ENCODE results near the gene GLDC.
"Not testable (repeated sequence)": the region's sequence is repeated elsewhere in the genome, so short reads cannot be mapped to it uniquely, and the experiment has no call there.

Gene GLDC

DNA sequence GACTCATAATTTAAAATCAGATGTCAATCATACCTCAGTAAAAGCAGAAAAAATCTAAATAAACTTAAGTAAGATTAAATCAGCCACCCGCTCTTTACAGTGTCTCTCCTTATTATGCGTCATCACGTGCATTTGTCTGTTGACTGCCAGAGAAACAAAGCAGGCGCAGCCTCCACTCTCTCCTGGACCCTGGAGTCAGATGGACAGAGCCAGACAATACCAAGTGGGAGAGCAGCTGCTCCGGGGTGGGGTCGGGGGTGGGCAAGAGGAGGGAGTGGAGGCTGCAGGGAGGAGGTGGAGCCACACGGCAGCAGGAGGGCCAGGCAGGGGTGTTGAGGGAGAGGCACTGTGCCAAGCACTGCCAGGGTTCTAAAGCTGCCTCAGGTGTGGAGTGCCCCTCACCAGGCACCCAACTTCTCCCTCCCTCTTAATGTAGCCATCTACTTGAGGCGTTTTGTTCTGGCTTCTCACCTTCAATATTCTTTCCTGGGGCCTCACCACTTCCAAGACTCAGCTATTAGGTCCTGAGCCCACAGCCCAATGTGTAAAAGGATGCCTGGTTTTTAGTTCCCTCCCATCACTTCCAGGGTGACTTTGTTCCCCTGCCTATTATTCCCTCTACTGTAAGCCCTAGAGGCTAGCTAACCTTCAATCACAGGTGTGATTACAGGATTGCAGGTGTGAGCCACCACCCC lies 96.3 kb downstream of the GLDC start:
- no peak for DNase-seq (ENCODE audit: low read depth)
- no peak overlapping the region for H3K4me3 ChIP-seq (ENCODE audit: low read length)
- TF ChIP-seq, protein P1, sequence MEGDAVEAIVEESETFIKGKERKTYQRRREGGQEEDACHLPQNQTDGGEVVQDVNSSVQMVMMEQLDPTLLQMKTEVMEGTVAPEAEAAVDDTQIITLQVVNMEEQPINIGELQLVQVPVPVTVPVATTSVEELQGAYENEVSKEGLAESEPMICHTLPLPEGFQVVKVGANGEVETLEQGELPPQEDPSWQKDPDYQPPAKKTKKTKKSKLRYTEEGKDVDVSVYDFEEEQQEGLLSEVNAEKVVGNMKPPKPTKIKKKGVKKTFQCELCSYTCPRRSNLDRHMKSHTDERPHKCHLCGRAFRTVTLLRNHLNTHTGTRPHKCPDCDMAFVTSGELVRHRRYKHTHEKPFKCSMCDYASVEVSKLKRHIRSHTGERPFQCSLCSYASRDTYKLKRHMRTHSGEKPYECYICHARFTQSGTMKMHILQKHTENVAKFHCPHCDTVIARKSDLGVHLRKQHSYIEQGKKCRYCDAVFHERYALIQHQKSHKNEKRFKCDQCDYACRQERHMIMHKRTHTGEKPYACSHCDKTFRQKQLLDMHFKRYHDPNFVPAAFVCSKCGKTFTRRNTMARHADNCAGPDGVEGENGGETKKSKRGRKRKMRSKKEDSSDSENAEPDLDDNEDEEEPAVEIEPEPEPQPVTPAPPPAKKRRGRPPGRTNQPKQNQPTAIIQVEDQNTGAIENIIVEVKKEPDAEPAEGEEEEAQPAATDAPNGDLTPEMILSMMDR (conservative IDR thresholded peaks at IDR 0.05; ENCODE audit: low read length), result no peak

DNA sequence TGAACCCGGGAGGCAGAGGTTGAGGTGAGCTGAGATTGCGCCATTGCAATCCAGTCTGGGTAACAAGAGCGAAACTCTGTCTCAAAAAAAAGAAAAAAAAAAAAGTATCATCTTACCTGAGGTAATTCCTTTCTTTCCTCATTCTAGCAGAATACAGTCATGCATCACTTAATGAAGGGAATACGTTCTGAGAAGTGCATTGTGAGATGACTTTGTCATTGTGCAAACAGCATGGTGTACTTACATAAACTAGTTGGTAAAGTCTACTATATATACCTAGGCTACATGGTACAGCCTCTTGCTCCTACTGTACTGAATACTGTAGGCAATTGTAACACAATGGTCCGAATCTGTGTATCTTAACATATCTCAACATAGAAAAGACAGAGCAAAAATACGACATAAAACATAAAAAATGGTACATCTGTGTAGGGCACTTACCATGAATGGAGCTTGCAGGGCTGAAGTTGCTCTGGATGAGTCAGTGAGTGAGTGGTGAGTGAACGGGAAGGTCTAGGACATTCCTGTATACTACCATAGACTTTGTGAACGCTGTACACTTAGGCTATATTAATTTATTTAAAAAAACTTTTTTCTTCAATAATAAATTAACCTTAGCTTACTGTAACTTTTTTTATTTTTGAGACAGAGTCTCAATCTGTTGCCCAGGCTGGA lies 100.4 kb downstream of the GLDC start:
- no peak overlapping the region for H3K4me3 ChIP-seq (ENCODE audit: low read length)
- TF ChIP-seq, protein P1 (conservative IDR thresholded peaks at IDR 0.05; ENCODE audit: low read length), result no peak
- DNase-seq (ENCODE audit: low read depth), result no peak

DNA sequence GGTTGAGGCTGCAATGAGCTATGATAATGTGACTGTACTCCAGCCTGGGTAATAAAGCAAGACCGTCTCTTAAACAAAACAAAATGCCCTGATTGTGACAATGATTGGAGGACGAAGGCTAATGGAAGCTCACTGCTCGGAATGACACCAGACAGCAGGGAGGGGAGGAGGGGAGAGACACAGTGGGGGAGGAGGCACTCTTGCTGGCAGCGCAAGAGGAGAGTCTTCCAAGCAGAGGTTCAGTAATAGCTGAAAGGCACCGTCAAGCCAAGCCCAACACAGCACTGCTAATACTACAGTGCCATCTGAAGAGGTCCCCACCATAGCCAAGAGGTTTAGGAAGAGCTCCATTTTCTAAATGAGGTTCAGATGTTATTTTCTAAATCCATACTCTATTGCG lies 102.3 kb downstream of the GLDC start:
- TF ChIP-seq, protein P1 (conservative IDR thresholded peaks at IDR 0.05; ENCODE audit: low read length), result no peak
- H3K4me3 ChIP-seq (ENCODE audit: low read length), result no peak overlapping the region
- DNase-seq (ENCODE audit: low read depth), result no peak

DNA sequence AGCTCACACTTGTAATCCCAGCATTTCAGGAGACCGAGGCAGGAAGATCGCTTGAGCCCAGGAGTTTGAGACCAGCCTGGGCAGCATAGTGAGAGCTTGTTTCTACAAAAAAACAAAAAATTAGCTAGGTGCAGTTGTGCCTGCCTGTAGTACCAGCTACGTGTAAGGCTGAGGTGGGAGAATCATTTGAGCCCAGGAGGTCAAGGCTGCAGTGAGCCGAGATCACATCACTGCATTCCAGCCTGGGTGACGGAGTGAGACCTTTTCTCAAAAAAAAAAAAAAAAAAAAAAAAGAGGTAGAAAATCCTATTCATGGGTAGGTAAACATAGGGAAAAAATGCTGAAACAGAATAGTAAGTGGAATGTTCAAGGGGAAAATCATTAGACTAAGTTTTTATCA lies 102.9 kb downstream of the GLDC start:
- not testable (repeated sequence) for DNase-seq (ENCODE audit: low read depth); H3K4me3 ChIP-seq (ENCODE audit: low read length)

DNA sequence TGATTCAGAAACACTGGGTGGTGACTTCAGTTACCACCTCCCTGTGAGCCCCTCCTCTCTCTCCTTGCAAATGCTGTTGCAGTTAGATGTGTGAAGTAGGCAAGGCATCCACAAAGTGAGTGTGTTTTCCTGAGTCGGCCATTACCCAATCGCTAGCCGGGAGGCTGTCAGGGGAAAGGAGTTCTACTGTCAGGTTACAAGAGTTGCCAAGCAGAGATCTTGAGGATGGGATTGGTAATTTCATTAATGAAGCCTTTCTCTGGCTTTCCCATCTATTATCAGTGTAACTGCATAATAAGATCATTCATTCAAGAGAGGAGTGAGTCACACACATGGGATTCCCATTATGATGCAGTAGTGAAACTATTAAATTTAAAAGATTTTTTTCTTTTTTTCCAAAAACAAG lies 106.9 kb downstream of the GLDC start:
- no peak overlapping the region for H3K4me3 ChIP-seq (ENCODE audit: low read length)
- TF ChIP-seq, protein P1 (conservative IDR thresholded peaks at IDR 0.05; ENCODE audit: low read length), result no peak
- DNase-seq (ENCODE audit: low read depth), result peak; percentile 14

DNA sequence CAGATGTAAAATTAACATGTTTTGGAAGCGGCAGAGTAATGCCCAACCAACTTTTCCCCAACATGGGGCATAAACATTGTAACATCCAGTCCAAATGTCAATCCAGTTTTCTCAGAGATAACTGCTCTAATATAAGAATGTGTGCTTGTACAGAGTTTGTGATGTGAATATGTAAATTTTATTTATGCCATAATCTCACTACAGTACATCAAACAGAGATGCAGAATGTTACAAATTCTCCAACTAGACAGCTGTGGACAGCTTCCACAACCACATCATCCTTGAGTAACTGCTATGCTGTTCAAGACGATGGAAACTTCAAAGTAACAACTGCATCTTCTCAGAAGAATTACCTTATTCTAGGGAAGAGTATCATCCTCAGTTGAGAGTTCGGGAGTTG lies 109.9 kb downstream of the GLDC start:
- DNase-seq (ENCODE audit: low read depth), result no peak
- no peak overlapping the region for H3K4me3 ChIP-seq (ENCODE audit: low read length)
- TF ChIP-seq, protein P1 (conservative IDR thresholded peaks at IDR 0.05; ENCODE audit: low read length), result no peak

DNA sequence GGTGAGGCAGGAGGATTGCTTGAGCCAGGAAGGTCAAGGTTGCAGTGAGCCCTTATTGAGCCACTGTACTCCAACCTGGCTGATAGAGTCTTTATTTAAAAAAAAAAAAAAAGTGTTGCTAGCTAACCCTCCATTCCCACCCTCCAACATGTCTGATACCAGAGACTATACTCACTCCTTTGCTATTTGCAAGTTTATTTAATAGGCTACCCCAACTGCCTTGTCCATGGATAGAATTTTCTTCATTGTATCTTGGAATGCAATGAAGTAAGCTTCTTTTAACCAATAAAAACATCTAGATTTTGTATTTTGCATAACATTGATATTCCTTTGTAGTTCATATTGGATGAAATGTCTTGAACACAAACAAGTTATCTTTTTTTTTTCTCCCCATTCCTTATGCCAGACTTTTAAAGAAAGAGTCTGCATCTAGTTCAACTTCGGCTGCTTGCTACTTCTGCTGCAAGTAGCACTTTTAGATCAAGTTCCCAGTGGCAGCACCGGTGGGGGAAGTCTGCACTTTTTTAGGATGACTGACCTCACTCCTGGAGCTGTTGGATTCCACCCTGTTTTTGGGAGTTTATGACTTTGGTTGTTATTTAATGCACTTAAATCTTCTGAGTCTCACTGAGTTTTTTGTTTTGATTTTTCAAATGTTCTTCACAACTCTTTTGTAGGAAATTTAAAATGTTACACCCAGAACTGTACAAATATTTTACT lies 120.0 kb downstream of the GLDC start:
- TF ChIP-seq, protein P1 (conservative IDR thresholded peaks at IDR 0.05; ENCODE audit: low read length), result no peak

More for the DNA sequence above, 120.0 kb downstream of the GLDC start:
- H3K4me3 ChIP-seq (ENCODE audit: low read length), result no peak overlapping the region
- DNase-seq (ENCODE audit: low read depth), result peak; percentile 23
